ENCODE data around the gene GLRX.

Gene GLRX

GRCh38 chr5:95783661-95784060 is 38.9 kb downstream of the GLRX start:
- no peak overlapping the region for H3K4me3 ChIP-seq (replicated peaks; ENCODE audit: low read depth, low read length)
- H3K36me3 ChIP-seq (ENCODE audit: control insufficient read depth, insufficient read depth, low read length): no peaks in the 10 kb centered on the region; the same call in none of the 2 replicates
- no peaks in the 10 kb centered on the region for H3K27me3 ChIP-seq (replicated peaks; ENCODE audit: control insufficient read depth, insufficient read depth, low read length)
- no peak for TF ChIP-seq CTCF (IDR thresholded peaks at IDR 0.05; ENCODE audit: insufficient read depth, low read length, poor library complexity, severe bottlenecking)
- DNase-seq (ENCODE audit: extremely low read depth, insufficient read length): no peak

- no peaks in the 10 kb centered on the region; the same call in 1 of the 2 replicates for H3K36me3 ChIP-seq (ENCODE audit: control insufficient read depth, insufficient read depth, low read length)
- H3K4me3 ChIP-seq (replicated peaks; ENCODE audit: low read depth, low read length): no peak overlapping the region
- no peak for DNase-seq (ENCODE audit: extremely low read depth, insufficient read length)
- TF ChIP-seq CTCF (IDR thresholded peaks at IDR 0.05; ENCODE audit: insufficient read depth, low read length, poor library complexity, severe bottlenecking): no peak
- no peaks in the 10 kb centered on the region for H3K27me3 ChIP-seq (replicated peaks; ENCODE audit: control insufficient read depth, insufficient read depth, low read length)
Observed at GRCh38 chr5:95782181-95782580, 40.3 kb downstream of the GLRX start.

GRCh38 chr5:95781101-95781583 is 41.4 kb downstream of the GLRX start:
- H3K27me3 ChIP-seq (replicated peaks; ENCODE audit: control insufficient read depth, insufficient read depth, low read length): no peaks in the 10 kb centered on the region
- peak; percentile 83 for TF ChIP-seq CTCF (IDR thresholded peaks at IDR 0.05; ENCODE audit: insufficient read depth, low read length, poor library complexity, severe bottlenecking)
- DNase-seq (ENCODE audit: extremely low read depth, insufficient read length): peak; percentile 40
- H3K36me3 ChIP-seq (ENCODE audit: control insufficient read depth, insufficient read depth, low read length): no peaks in the 10 kb centered on the region; the same call in 1 of the 2 replicates
- no peak overlapping the region; the same call in 1 of the 2 replicates for H3K4me3 ChIP-seq (replicated peaks; ENCODE audit: low read depth, low read length)

- no peak for DNase-seq (ENCODE audit: extremely low read depth, insufficient read length)
- no peak for TF ChIP-seq CTCF (IDR thresholded peaks at IDR 0.05; ENCODE audit: insufficient read depth, low read length, poor library complexity, severe bottlenecking)
- Histone ChIP-seq H3K27me3 (replicated peaks; ENCODE audit: control insufficient read depth, insufficient read depth, low read length) (no peaks in the 10 kb centered on the region), H3K36me3 (ENCODE audit: control insufficient read depth, insufficient read depth, low read length) (no peaks in the 10 kb centered on the region; the same call in 1 of the 2 replicates), H3K4me3 (replicated peaks; ENCODE audit: low read depth, low read length) (no peak overlapping the region)
Observed at GRCh38 chr5:95780597-95780996, 41.9 kb downstream of the GLRX start.

GRCh38 chr5:95779611-95780010 is 42.9 kb downstream of the GLRX start:
- DNase-seq (ENCODE audit: extremely low read depth, insufficient read length): no peak

More at GRCh38 chr5:95779611-95780010, 42.9 kb downstream of the GLRX start:
- Histone ChIP-seq H3K4me3 (replicated peaks; ENCODE audit: low read depth, low read length) (no peak overlapping the region), H3K36me3 (ENCODE audit: control insufficient read depth, insufficient read depth, low read length) (no peaks in the 10 kb centered on the region; the same call in 1 of the 2 replicates), H3K27me3 (replicated peaks; ENCODE audit: control insufficient read depth, insufficient read depth, low read length) (no peaks in the 10 kb centered on the region)
- no peak for TF ChIP-seq CTCF (IDR thresholded peaks at IDR 0.05; ENCODE audit: insufficient read depth, low read length, poor library complexity, severe bottlenecking)
